GM12872 (cell line): Measurements from ENCODE around the gene RSAD1.

Experiments
- CTCF ChIP-seq: IDR thresholded peaks from 3 replicates; pipeline ENCODE4 v1.5.1; 2011; ENCODE audit warnings: low read depth, mild to moderate bottlenecking, low read length, moderate library complexity; ENCODE audit not compliant: insufficient read depth

Gene RSAD1

DNA sequence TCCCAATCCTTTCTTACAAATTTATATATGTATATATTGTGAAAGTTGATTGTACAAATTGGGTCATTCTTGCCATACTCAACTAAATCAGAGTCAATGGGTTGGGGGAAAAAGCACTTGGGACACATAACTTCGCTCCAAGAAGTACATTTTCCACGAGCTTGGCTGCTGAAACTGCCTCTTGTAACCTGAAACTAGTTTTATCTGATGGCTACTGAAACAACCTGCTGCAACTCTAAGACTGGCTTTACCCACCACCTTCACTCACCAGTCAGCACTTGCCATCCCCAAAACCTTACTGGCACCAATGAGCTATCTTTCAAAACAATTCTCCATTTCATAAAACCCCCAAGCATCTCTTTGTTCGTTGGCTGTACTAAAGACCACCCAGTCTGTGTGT, 15.1 kb downstream of the RSAD1 start:
- no peak for TF ChIP-seq CTCF

- TF ChIP-seq CTCF, result no peak
These were observed 16.7 kb downstream of the RSAD1 start for GRCh38 chr17:50495217-50495823.

DNA sequence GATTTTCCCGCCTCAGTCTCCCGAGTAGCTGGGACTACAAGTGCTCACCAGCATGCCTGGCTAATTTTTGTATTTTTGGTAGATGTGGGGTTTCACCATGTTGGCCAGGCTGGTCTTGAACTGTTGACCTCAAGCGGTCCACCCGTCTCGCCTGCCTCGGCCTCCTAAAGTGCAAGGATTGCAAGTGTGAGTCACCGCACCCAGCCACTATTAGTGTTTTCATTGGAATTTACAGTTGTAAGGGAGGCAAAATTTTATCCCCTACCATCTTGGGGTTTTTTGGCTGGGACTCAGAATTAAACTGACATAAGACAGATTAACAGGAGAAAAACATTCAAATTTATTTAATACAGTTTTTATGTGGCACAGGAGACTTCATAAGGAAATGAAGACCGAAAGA, 17.3 kb downstream of the RSAD1 start:
- TF ChIP-seq CTCF, result no peak

- TF ChIP-seq CTCF, result no peak
These were observed 19.6 kb downstream of the RSAD1 start for GRCh38 chr17:50498021-50498874.

GRCh38 chr17:50499270-50499669, 20.6 kb downstream of the RSAD1 start:
- TF ChIP-seq CTCF, result no peak

DNA sequence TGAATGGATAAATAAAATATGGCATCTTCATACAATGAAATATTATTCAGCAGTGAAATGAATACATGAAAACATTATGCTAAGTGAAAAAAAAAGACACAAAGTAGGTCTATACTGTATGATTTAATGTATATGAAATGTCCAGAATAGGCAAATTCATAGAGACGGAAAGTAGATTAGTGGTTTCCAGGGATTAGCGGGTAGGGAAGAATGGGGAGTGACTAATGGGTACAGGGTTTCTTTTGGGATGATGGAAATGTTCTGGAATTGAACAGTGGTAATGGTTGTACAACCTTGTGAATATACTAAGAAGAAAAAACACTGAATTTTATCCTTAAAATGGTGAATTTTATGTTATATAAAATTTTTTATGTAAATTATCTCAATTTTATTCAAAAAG, 21.1 kb downstream of the RSAD1 start:
- TF ChIP-seq CTCF, result no peak

- TF ChIP-seq CTCF, result peak; percentile 34; the same call in 2 of the 3 replicates
These were observed 22.4 kb downstream of the RSAD1 start for GRCh38 chr17:50501054-50501453.
